Esophagus muscularis mucosa (tissue), 3 donors: ENCODE measurements around the gene BBS5.

Source experiments
- POLR2A ChIP-seq: fragments of 450-650 bp; IDR thresholded peaks from one replicate; pipeline ENCODE4 v1.6.1; 2017; ENCODE audit warnings: antibody characterized with exemption, moderate library complexity, mild to moderate bottlenecking, low read depth
- POLR2AphosphoS5 ChIP-seq, 2 donors: sonication (generic); formaldehyde crosslinking; IDR thresholded peaks; one replicate each; pipeline ENCODE4 v1.6.1; 2017; ENCODE audit warnings: antibody characterized with exemption in 2 of 2
- TF ChIP-seq, protein P1 (sequence below), 3 experiments: fragments of 200-600 bp in 2 of 3; fragments of 450-650 bp in 1 of 3; sonication (generic) in 2 of 3; IDR thresholded peaks; one replicate each; pipeline ENCODE4 v1.5.1; 2017 to 2019; ENCODE audit warnings: antibody characterized with exemption in 3 of 3, mild to moderate bottlenecking in 2 of 3, moderate library complexity in 1 of 3

DNA sequence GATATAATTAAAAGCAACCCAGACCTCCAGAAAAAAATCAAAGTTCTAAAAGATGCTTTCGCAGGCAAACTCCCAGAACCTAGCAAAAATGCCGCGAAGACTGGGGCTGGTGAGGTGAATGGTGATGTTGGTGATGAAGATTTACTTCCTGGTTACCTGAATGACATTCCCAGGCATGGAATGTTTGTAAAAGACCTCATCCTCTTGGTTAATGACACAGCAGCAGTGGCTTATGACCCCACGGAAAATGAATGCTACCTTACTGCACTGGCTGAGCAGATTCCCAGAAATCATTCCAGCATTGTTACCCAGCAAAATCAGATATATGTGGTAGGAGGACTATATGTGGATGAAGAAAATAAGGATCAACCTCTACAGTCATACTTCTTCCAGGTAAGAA, 31.2 kb downstream of the BBS5 start:
- TF ChIP-seq, protein P1, sequence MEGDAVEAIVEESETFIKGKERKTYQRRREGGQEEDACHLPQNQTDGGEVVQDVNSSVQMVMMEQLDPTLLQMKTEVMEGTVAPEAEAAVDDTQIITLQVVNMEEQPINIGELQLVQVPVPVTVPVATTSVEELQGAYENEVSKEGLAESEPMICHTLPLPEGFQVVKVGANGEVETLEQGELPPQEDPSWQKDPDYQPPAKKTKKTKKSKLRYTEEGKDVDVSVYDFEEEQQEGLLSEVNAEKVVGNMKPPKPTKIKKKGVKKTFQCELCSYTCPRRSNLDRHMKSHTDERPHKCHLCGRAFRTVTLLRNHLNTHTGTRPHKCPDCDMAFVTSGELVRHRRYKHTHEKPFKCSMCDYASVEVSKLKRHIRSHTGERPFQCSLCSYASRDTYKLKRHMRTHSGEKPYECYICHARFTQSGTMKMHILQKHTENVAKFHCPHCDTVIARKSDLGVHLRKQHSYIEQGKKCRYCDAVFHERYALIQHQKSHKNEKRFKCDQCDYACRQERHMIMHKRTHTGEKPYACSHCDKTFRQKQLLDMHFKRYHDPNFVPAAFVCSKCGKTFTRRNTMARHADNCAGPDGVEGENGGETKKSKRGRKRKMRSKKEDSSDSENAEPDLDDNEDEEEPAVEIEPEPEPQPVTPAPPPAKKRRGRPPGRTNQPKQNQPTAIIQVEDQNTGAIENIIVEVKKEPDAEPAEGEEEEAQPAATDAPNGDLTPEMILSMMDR (IDR thresholded peaks at IDR 0.05): no peak
- TF ChIP-seq POLR2AphosphoS5 (IDR thresholded peaks at IDR 0.05): no peak
- TF ChIP-seq POLR2A: no peak
